Epithelial cell of proximal tubule (primary cell): ENCODE results near the gene HBA1. TPM values are rescaled to one million over a fixed set of nuclear protein-coding genes. Genes with fewer than 3 reads are reported as not detected.
"Not testable (repeated sequence)": the region's sequence is repeated elsewhere in the genome, so short reads cannot be mapped to it uniquely, and the experiment has no call there.

Experiments used
- DNase-seq: peaks from one replicate; pipeline ENCODE4 v3.0.0-alpha.2; 2011; ENCODE audit warnings: low read depth
- H3K4me3 ChIP-seq: 2 replicates; pipeline ENCODE4 v1.5.1; 2011; ENCODE audit warnings: low read depth, mild to moderate bottlenecking, low read length
- total RNA-seq: library from RNA; depleted of rRNA; stranded (reverse); fragments of >200 nt; gene quantifications from 2 replicates; pipeline ENCODE4 v1.2.3, GENCODE V29; 2015
- TF ChIP-seq, protein P1 (sequence below): conservative IDR thresholded peaks from 2 replicates; pipeline ENCODE4 v1.5.1; 2012; ENCODE audit warnings: low read depth, mild to moderate bottlenecking, low read length

HBA1 gene
- total RNA-seq, 1 donor from 2014 or later = not detected

DNA sequence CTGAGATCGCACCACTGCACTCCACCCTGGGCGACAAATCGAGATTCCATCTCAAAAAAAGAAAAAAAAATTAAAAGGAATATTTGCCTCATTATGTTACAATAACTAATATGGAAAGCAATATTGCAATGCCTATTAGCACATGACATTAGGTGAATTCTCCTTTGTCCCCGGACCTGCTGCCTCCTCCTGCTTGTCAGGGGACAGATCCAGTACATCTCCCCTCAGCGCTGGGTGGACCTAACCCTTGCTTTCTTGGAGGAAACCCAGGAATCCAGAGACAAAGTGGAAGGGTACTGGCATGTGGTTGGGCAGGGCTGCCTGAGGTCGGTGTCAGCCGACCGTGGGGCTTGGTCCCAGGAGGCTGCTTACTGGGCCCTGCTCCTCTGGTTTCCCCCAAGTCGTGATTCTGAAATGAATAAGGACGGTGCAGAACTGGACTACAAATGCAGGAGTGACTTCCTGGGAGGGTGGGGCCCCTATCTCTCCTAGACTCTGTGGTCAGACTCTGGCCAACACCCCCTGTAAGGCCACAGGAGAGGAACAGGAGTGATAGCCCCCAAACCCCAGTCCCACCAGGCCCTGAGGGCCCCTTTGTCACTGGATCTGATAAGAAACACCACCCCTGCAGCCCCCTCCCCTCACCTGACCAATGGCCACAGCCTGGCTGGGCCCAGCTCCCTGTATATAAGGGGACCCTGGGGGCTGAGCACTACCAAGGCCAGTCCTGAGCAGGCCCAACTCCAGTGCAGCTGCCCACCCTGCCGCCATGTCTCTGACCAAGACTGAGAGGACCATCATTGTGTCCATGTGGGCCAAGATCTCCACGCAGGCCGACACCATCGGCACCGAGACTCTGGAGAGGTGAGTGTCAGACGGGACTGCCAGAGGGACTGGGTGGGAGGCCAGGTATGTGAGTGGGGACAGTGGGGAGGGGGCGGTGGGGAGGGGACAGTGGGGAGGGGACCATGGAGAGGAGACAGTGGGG is 24.0 kb upstream of the HBA1 start, which contains the start of gene HBZ:
HBZ (plus strand) TSS at position 504 of the 988 bp plus-strand sequence; CDS start at position 770, 266 bp downstream.
- H3K4me3 ChIP-seq = no peak within 1 kb of the TSS
- DNase-seq = no peak
- TF ChIP-seq, protein P1, sequence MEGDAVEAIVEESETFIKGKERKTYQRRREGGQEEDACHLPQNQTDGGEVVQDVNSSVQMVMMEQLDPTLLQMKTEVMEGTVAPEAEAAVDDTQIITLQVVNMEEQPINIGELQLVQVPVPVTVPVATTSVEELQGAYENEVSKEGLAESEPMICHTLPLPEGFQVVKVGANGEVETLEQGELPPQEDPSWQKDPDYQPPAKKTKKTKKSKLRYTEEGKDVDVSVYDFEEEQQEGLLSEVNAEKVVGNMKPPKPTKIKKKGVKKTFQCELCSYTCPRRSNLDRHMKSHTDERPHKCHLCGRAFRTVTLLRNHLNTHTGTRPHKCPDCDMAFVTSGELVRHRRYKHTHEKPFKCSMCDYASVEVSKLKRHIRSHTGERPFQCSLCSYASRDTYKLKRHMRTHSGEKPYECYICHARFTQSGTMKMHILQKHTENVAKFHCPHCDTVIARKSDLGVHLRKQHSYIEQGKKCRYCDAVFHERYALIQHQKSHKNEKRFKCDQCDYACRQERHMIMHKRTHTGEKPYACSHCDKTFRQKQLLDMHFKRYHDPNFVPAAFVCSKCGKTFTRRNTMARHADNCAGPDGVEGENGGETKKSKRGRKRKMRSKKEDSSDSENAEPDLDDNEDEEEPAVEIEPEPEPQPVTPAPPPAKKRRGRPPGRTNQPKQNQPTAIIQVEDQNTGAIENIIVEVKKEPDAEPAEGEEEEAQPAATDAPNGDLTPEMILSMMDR = no peak

DNA sequence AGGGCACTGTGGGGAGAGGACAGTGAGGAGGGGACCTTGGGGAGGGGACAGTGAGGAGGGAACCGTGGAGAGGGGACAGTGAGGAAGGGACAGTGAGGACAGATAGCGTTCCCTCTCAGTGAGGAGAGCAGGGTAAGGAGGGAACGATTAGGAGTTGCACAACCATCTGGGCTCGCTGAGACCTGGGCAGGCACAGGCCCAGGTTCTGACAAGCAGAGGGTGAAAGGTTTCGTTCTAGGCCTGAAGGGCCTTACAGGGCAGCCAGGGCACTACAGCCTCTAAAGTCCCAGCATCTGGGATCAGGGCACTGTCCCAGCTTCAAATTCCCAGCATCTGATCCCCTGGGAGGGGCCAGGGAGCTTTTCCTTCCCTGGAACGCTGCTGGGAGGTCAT is 23.4 kb upstream of the HBA1 start:
- not testable (repeated sequence) for DNase-seq, H3K4me3 ChIP-seq

DNA sequence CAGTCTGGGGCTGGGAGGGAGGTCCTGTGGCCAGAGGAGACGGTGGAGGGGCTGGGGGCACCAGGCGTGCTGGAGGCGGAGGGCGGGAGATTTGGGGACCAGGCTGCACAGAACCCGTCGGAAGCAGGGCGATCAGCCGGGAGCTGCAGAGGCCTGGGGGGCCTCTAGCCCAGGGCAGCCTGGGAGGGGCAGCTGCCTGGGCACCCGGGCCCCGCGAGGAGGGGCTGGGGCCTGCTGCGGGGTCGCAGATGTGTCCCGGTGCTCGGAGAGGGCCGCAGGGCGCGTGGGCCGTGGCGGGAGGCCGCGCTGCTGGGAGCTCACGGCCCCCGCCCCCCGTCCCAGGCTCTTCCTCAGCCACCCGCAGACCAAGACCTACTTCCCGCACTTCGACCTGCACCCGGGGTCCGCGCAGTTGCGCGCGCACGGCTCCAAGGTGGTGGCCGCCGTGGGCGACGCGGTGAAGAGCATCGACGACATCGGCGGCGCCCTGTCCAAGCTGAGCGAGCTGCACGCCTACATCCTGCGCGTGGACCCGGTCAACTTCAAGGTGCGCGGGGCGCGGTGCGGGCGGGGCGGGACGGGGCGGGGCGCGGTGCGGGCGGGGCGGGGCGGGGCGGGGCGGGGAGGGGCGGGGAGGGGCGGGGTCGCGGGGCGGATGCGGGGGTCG is 22.8 kb upstream of the HBA1 start:
- not testable (repeated sequence) for DNase-seq, H3K4me3 ChIP-seq

DNA sequence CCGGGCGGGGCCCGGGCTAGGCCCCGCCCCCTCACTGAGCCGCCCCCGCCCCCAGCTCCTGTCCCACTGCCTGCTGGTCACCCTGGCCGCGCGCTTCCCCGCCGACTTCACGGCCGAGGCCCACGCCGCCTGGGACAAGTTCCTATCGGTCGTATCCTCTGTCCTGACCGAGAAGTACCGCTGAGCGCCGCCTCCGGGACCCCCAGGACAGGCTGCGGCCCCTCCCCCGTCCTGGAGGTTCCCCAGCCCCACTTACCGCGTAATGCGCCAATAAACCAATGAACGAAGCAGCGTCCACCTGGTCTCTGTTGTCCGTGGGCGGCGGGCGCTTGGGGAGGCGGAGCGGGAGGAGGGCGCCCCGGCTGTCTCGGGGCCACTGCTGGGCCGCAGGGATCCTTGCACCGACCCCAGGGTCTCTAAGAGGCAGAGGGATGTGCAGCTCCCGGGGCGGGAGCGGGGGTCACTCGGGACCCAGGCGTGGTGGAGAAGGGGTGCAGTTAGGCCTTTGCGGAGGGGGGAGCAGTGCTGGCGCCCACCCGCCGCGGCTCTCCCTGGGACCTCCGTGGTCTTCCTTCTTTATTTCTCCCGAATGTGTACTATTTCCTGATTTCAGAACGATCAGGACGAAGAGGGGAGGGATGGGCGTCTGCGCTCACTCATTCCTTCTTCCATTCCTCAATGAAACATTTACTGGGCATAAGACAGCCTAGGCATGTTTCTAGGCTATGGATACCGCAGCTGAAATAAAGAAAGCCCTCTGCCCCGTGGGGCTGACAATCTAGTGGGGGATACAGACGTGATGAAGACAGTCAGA is 22.1 kb upstream of the HBA1 start:
- TF ChIP-seq, protein P1 = no peak
- peak overlapping the region; percentile 42 for H3K4me3 ChIP-seq
- DNase-seq = no peak

DNA sequence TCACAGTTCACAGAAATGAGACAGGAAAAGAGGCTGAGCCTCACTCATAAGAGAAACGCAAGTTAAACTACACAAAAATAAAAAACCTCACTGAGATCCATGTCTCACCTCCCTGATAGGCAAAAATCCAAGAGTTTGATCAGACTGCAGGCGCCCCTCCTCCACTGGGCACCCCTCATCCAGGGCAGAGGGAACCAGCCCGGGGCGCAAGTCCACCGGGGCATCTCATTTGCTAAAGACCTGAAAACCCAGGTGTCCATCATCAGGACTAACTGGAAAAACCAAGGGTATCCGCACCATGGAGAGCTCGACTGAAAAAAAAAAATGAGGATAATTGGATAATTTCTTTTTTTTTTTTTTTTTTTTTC is 21.5 kb upstream of the HBA1 start:
- no peak overlapping the region for H3K4me3 ChIP-seq
- TF ChIP-seq, protein P1 = no peak

DNA sequence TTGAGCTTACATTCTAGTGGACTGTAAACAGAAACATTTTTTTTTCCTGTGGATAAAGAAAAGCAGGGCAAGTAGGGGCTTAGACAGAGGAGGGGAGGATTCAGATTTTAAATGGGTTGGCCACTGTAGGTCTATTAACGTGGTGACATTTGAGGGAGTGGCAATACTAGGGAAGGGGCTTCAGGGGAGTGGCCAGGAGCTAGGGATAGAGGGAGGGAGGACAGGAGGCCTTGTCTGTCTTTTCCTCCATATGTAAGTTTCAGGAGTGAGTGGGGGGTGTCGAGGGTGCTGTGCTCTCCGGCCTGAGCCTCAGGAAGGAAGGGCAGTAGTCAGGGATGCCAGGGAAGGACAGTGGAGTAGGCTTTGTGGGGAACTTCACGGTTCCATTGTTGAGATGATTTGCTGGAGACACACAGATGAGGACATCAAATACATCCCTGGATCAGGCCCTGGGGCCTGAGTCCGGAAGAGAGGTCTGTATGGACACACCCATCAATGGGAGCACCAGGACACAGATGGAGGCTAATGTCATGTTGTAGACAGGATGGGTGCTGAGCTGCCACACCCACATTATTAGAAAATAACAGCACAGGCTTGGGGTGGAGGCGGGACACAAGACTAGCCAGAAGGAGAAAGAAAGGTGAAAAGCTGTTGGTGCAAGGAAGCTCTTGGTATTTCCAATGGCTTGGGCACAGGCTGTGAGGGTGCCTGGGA is 17.2 kb upstream of the HBA1 start:
- H3K4me3 ChIP-seq = no peak overlapping the region
- TF ChIP-seq, protein P1 = no peak
- no peak for DNase-seq

More for the DNA sequence above, 21.5 kb upstream of the HBA1 start:
- DNase-seq = no peak

DNA sequence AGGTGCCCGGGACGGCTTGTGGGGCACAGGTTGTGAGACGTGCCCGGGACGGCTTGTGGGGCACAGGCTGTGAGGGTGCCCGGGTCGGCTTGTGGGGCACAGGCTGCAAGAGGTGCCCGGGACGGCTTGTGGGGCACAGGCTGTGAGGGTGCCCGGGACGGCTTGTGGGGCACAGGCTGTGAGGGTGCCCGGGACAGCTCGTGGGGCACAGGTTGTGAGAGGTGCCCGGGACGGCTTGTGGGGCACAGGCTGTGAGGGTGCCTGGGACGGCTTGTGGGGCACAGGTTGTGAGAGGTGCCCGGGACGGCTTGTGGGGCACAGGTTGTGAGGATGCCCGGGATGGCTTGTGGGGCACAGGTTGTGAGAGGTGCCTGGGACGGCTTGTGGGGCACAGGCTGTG is 16.2 kb upstream of the HBA1 start:
- H3K4me3 ChIP-seq, DNase-seq: not testable (repeated sequence)
